Cardiac muscle cell (in vitro differentiated cells and primary cell): Measurements from ENCODE around the gene ISM1. TPM values are rescaled to one million over a fixed set of nuclear protein-coding genes. Genes with fewer than 3 reads are reported as not detected.

Source experiments
- DNase-seq, 2 donors: peaks; one replicate each; pipeline versions ENCODE4 v3.0.0 to v3.0.0-alpha.2; 2010 to 2017; ENCODE audit warnings: low read depth in 1 of 2, low spot score in 1 of 2
- H3K27ac ChIP-seq: fragments of 200-600 bp; sonication (generic); 2 replicates; pipeline ENCODE4 v1.5.1; 2016
- H3K27me3 ChIP-seq: fragments of 200-600 bp; sonication (generic); 2 replicates; pipeline ENCODE4 v1.6.0; 2016; ENCODE audit warnings: control low read depth
- H3K36me3 ChIP-seq: fragments of 200-600 bp; sonication (generic); 2 replicates; pipeline ENCODE4 v1.5.1; 2016; ENCODE audit warnings: control low read depth
- H3K4me1 ChIP-seq: fragments of 200-600 bp; sonication (generic); 2 replicates; pipeline ENCODE4 v1.8.1; 2017; ENCODE audit warnings: low read depth, mild to moderate bottlenecking, mixed run types
- H3K4me3 ChIP-seq: fragments of 200-600 bp; sonication (generic); 2 replicates; pipeline ENCODE4 v1.5.1; 2016; ENCODE audit warnings: mild to moderate bottlenecking
- H3K9me3 ChIP-seq: fragments of 200-600 bp; sonication (generic); 2 replicates; pipeline ENCODE4 v1.5.1; 2017; ENCODE audit warnings: low read depth, mild to moderate bottlenecking, control low read depth
- CTCF ChIP-seq: IDR thresholded peaks from 2 replicates; pipeline ENCODE4 v1.5.1; 2012; ENCODE audit warnings: low read depth, mild to moderate bottlenecking, low read length
- polyA plus RNA-seq: library from polyadenylated mRNA; unstranded; fragments of >200 nt; fragmentation: Nextera tagmentation; extraction: Ambion mirVana; gene quantifications from 2 replicates; pipeline ENCODE4 v1.2.1, GENCODE V29; 2016
- total RNA-seq: library from RNA; depleted of rRNA; stranded (reverse); fragments of >200 nt; gene quantifications from 2 replicates; pipeline ENCODE4 v1.2.3, GENCODE V29; 2016

ISM1 gene
- total and polyA plus RNA-seq, 2 experiments from 2014 or later = 0.21 to 0.59 TPM

- no peak for DNase-seq
- Histone ChIP-seq H3K4me3 (no peak overlapping the region), H3K9me3 (no peaks in the 10 kb centered on the region), H3K4me1 (peaks cover 30% of the 10 kb centered on the region), H3K27ac (no peak overlapping the region), H3K27me3 (no peaks in the 10 kb centered on the region), H3K36me3 (no peaks in the 10 kb centered on the region)
- TF ChIP-seq CTCF = no peak
Observed at GRCh38 chr20:13263451-13263850, 42.4 kb downstream of the ISM1 start.

GRCh38 chr20:13264907-13265306 lies 43.8 kb downstream of the ISM1 start:
- no peaks in the 10 kb centered on the region for H3K36me3 ChIP-seq
- H3K4me1 ChIP-seq = peaks cover 30% of the 10 kb centered on the region
- no peaks in the 10 kb centered on the region for H3K9me3 ChIP-seq
- no peak overlapping the region for H3K27ac ChIP-seq
- no peak overlapping the region for H3K4me3 ChIP-seq
- DNase-seq = no peak
- no peak for TF ChIP-seq CTCF
- no peaks in the 10 kb centered on the region for H3K27me3 ChIP-seq

GRCh38 chr20:13265941-13266340 lies 44.9 kb downstream of the ISM1 start:
- no peak for TF ChIP-seq CTCF
- H3K27me3 ChIP-seq = no peaks in the 10 kb centered on the region

GRCh38 chr20:13267231-13267630 lies 46.2 kb downstream of the ISM1 start:
- no peak overlapping the region for H3K4me3 ChIP-seq
- H3K36me3 ChIP-seq = no peaks in the 10 kb centered on the region
- H3K27me3 ChIP-seq = no peaks in the 10 kb centered on the region
- H3K27ac ChIP-seq = no peak overlapping the region
- TF ChIP-seq CTCF = no peak
- peaks cover 28% of the 10 kb centered on the region for H3K4me1 ChIP-seq
- peak in 1 of 2 donors; percentile 79 for DNase-seq
- no peaks in the 10 kb centered on the region for H3K9me3 ChIP-seq

More at GRCh38 chr20:13265941-13266340, 44.9 kb downstream of the ISM1 start:
- H3K9me3 ChIP-seq = no peaks in the 10 kb centered on the region
- no peak overlapping the region for H3K27ac ChIP-seq
- no peak for DNase-seq
- peaks cover 30% of the 10 kb centered on the region for H3K4me1 ChIP-seq
- no peaks in the 10 kb centered on the region for H3K36me3 ChIP-seq
- H3K4me3 ChIP-seq = no peak overlapping the region

GRCh38 chr20:13268953-13269352 lies 47.9 kb downstream of the ISM1 start:
- no peaks in the 10 kb centered on the region for H3K9me3 ChIP-seq
- peaks cover 13% of the 10 kb centered on the region for H3K4me1 ChIP-seq
- H3K4me3 ChIP-seq = no peak overlapping the region
- H3K27me3 ChIP-seq = no peaks in the 10 kb centered on the region
- H3K36me3 ChIP-seq = no peaks in the 10 kb centered on the region
- H3K27ac ChIP-seq = no peak overlapping the region
- no peak for DNase-seq
- no peak for TF ChIP-seq CTCF

GRCh38 chr20:13270211-13270610 lies 49.1 kb downstream of the ISM1 start:
- Histone ChIP-seq H3K36me3 (no peaks in the 10 kb centered on the region), H3K4me3 (no peak overlapping the region), H3K9me3 (no peaks in the 10 kb centered on the region), H3K27ac (no peak overlapping the region), H3K4me1 (peaks cover 25% of the 10 kb centered on the region), H3K27me3 (no peaks in the 10 kb centered on the region)
- no peak for TF ChIP-seq CTCF
- DNase-seq = no peak
